HepG2 (cell line): ENCODE results near the gene TRMT2A. TPM values are rescaled to one million over a fixed set of nuclear protein-coding genes. Genes with fewer than 3 reads are reported as not detected.
"Not testable (repeated sequence)": the region's sequence is repeated elsewhere in the genome, so short reads cannot be mapped to it uniquely, and the experiment has no call there.

ENCODE experiments used
- ATAC-seq: fragments of 200-7000 bp; cut with Tn5 transposase; 3 replicates; pipeline ENCODE4 v1.9.1; 2020; ENCODE audit warnings: mild to moderate bottlenecking, moderate library complexity
- BruUV-seq: library from RNA; stranded (reverse); fragments of 400-500 nt; replicated peaks from 2 replicates; lab custom pipeline; 2021; lab: Mats Ljungman, UMichigan
- CTCF ChIA-PET: fragments of 300-600 bp; formaldehyde crosslinking; extraction: SDS; loops from one replicate; lab custom pipeline; 2021; ENCODE audit warnings: low total read pairs, inconsistent platforms, low intra/inter-chr PET ratio; lab: Yijun Ruan, JAX
- POLR2A ChIA-PET: fragments of 350-600 bp; sonication (Branson Sonifier 250); formaldehyde crosslinking; loops from one replicate; lab custom pipeline; 2020; ENCODE audit warnings: antibody characterized with exemption, inconsistent platforms; lab: Yijun Ruan, JAX
- DNase-seq: peaks from one replicate; pipeline ENCODE4 v3.0.0-alpha.2; 2015; ENCODE audit warnings: low spot score
- FAIRE-seq: peaks from 3 replicates; lab custom pipeline; 2011; peaks lifted over from hg19 to GRCh38; lab: Jason Lieb, UNC
- H2AFZ ChIP-seq: one replicate; pipeline ENCODE4 v1.6.1; 2011; ENCODE audit warnings: low read length, inconsistent platforms
- H3K27ac ChIP-seq: fragments of 300-600 bp; 3 replicates; pipeline ENCODE4 v1.8.0; 2011; ENCODE audit warnings: mixed run types, mild to moderate bottlenecking, mixed read lengths, low read length, inconsistent platforms; ENCODE audit not compliant: insufficient read depth; ENCODE audit errors: extremely low read length
- H3K27me3 ChIP-seq, 2 experiments: fragments of 200-600 bp in 1 of 2; 2 replicates in 1 of 2; 3 replicates in 1 of 2; pipeline versions ENCODE4 v1.6.0 to v1.8.0; 2011; ENCODE audit warnings: low read length in 2 of 2, mild to moderate bottlenecking in 2 of 2, moderate library complexity in 2 of 2, inconsistent platforms in 1 of 2; ENCODE audit not compliant: insufficient read depth in 2 of 2, control insufficient read depth in 1 of 2
- H3K36me3 ChIP-seq, 2 experiments: fragments of 200-600 bp in 1 of 2; replicated peaks in 1 of 2; 2 replicates in 1 of 2; 3 replicates in 1 of 2; pipeline versions ENCODE4 v1.5.1 to v1.8.0; 2011; ENCODE audit warnings: low read length in 2 of 2, inconsistent platforms in 1 of 2; ENCODE audit not compliant: insufficient read depth in 2 of 2, control insufficient read depth in 1 of 2
- H3K4me1 ChIP-seq: 2 replicates; pipeline ENCODE4 v1.5.1; 2012; ENCODE audit warnings: low read length, inconsistent platforms; ENCODE audit not compliant: insufficient read depth
- H3K4me2 ChIP-seq: 2 replicates; pipeline ENCODE4 v1.6.0; 2011; ENCODE audit warnings: low read depth, low read length, inconsistent platforms
- H3K4me3 ChIP-seq, 3 experiments: fragments of 200-600 bp in 1 of 3; sonication (generic), shearing (Covaris generic) in 1 of 3; replicated peaks in 1 of 3; 2 replicates each; pipeline ENCODE4 v1.5.1; 2011 to 2016; ENCODE audit warnings: low read length in 3 of 3, inconsistent platforms in 2 of 3, low read depth in 2 of 3, mild to moderate bottlenecking in 2 of 3, control low read depth in 1 of 3, mixed read lengths in 1 of 3; ENCODE audit not compliant: insufficient read depth in 1 of 3
- H3K79me2 ChIP-seq: one replicate; pipeline ENCODE4 v1.6.1; 2011; ENCODE audit warnings: low read length, inconsistent platforms; ENCODE audit not compliant: insufficient read depth
- H3K9ac ChIP-seq: 2 replicates; pipeline ENCODE4 v1.6.0; 2011; ENCODE audit warnings: mild to moderate bottlenecking, low read depth, low read length, inconsistent platforms; ENCODE audit not compliant: insufficient read depth
- H3K9me3 ChIP-seq: 2 replicates; pipeline ENCODE4 v1.5.1; 2012; ENCODE audit warnings: mild to moderate bottlenecking, low read length
- H4K20me1 ChIP-seq: 2 replicates; pipeline ENCODE4 v1.6.0; 2011; ENCODE audit warnings: inconsistent platforms, mild to moderate bottlenecking, low read length, moderate library complexity; ENCODE audit not compliant: insufficient read depth
- FOXJ3 ChIP-seq: sonication (generic); formaldehyde crosslinking; IDR thresholded peaks from 2 replicates; pipeline ENCODE4 v1.4.0; 2020; ENCODE audit warnings: missing genetic modification reagents, mild to moderate bottlenecking, borderline replicate concordance
- MATR3 ChIP-seq: sonication (generic); formaldehyde crosslinking; IDR thresholded peaks from 2 replicates; pipeline ENCODE4 v1.4.0; 2020; ENCODE audit warnings: missing genetic modification reagents
- SCMH1 ChIP-seq: sonication (generic); formaldehyde crosslinking; IDR thresholded peaks from 2 replicates; pipeline ENCODE4 v1.9.0; 2021; ENCODE audit warnings: missing genetic modification reagents, mild to moderate bottlenecking, borderline replicate concordance
- ZNF136 ChIP-seq: sonication (generic); formaldehyde crosslinking; IDR thresholded peaks from 2 replicates; pipeline ENCODE4 v1.8.1; 2022; ENCODE audit warnings: low read depth, mild to moderate bottlenecking, moderate library complexity, missing genetic modification reagents
- ZNF543 ChIP-seq: sonication (generic); formaldehyde crosslinking; IDR thresholded peaks from 2 replicates; pipeline ENCODE4 v1.4.0; 2020; ENCODE audit warnings: mild to moderate bottlenecking, missing genetic modification reagents
- ZNF781 ChIP-seq: sonication (generic); formaldehyde crosslinking; IDR thresholded peaks from 2 replicates; pipeline ENCODE4 v1.5.1; 2020; ENCODE audit warnings: borderline replicate concordance, mild to moderate bottlenecking, missing genetic modification reagents; ENCODE audit errors: not compliant biosample characterization
- WGBS: methylation state at CpG from one replicate; pipeline ENCODE4 v1.1.6; 2017; ENCODE audit warnings: low lambda C conversion rate; 5-methylcytosine and 5-hydroxymethylcytosine counted together
- in situ Hi-C: cut with HindIII; loops from 2 replicates; pipeline ENCODE4 v1.10.0; 2017; ENCODE audit warnings: low pct_unique_long_range_greater_than_20kb; ENCODE audit not compliant: extremely low pct_ligation_motif_present
- intact Hi-C: fragments of 100-400 bp; cut with micrococcal nuclease; formaldehyde crosslinking; loops from one replicate; pipeline ENCODE4 v1.10.0; 2022; ENCODE audit not compliant: unreplicated experiment
- polyA plus RNA-seq, 8 experiments: library from polyadenylated mRNA; depleted of rRNA in 3 of 8; stranded (reverse) in 7 of 8; unstranded in 1 of 8; fragments of >200 nt; fragmentation: Illumina TruSeq in 4 of 8; extraction: Trizol in 4 of 8; gene quantifications; 2 replicates each; pipeline versions ENCODE4 v1.2.1 to v1.2.3, GENCODE V29; 2011 to 2016; ENCODE audit warnings: low read depth in 4 of 8, missing spikeins in 1 of 8, mixed read lengths in 1 of 8; ENCODE audit not compliant: insufficient read depth in 1 of 8
- total RNA-seq, 5 experiments: library from RNA; depleted of rRNA; stranded (reverse); fragments of >200 nt; fragmentation: Illumina TruSeq; extraction: Trizol; gene quantifications; 2 replicates each; pipeline ENCODE4 v1.2.3, GENCODE V29; 2016; ENCODE audit warnings: low read depth in 1 of 5
- TF ChIP-seq, protein P1 (sequence below): sonication (generic); formaldehyde crosslinking; IDR thresholded peaks from 2 replicates; pipeline ENCODE4 v1.4.0; 2020; ENCODE audit warnings: missing genetic modification reagents
- TF ChIP-seq, protein P2 (sequence below), 2 experiments: IDR thresholded peaks; 2 replicates each; pipeline ENCODE4 v1.6.1; 2011 to 2012; ENCODE audit warnings: low read length in 2 of 2, borderline replicate concordance in 1 of 2, low read depth in 1 of 2, mild to moderate bottlenecking in 1 of 2, moderate library complexity in 1 of 2
- TF ChIP-seq, protein P3 (sequence below): sonication (generic); formaldehyde crosslinking; IDR thresholded peaks from 2 replicates; pipeline ENCODE4 v1.8.1; 2023; ENCODE audit warnings: missing genetic modification reagents, inconsistent platforms, borderline replicate concordance

The TRMT2A gene
- total and polyA plus RNA-seq, 2 of the 13 experiments (the other 11 are each of a cell fraction or from before 2014, with no cell fraction given), result 24.0 to 30.3 TPM

DNA sequence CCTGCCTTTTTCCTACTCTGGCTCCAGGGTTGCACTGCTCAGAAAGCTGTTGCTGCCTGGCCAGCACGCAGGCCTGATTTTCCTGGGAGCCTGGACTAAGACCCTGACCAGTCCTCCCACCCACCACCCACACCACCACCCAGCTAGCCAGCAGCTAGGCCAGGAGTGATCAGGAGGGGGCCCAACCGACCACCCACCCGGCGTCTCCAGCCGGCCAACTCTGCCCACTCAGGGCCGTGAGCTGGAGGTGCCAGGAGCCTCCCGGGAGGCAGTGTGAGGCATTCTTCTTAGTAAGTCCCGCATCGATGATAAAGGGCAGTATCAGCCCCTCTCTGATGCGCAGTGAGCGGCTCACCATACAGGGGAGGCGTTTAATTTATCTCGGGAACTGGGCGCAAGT lies 42.5 kb upstream of the TRMT2A start:
- FAIRE-seq, intact Hi-C loops, H3K79me2 ChIP-seq, H2AFZ ChIP-seq, H3K4me3 ChIP-seq, H3K9ac ChIP-seq, H3K4me2 ChIP-seq, POLR2A ChIA-PET, ATAC-seq, H3K36me3 ChIP-seq, H4K20me1 ChIP-seq, H3K9me3 ChIP-seq, DNase-seq, H3K27ac ChIP-seq, H3K4me1 ChIP-seq, BruUV-seq: not testable (repeated sequence)
- peaks cover 9 to 34% of the 10 kb centered on the region in 2 experiments; a peak in 4 of 5 replicates for H3K27me3 ChIP-seq
- CTCF ChIA-PET, result interaction anchor here (0.7 to 4.1 kb wide), 2 partner anchors 79 to 126 kb away, joined by 3 to 28 read pairs; no protein-coding TSS in a partner anchor
- in situ Hi-C loops, result loop anchor here (5.0 to 25.0 kb wide), 3 partner anchors 75 to 1197 kb away; no protein-coding TSS in a partner anchor
- WGBS, result 7% methylated on average over 2 of the region's 14 CpGs

DNA sequence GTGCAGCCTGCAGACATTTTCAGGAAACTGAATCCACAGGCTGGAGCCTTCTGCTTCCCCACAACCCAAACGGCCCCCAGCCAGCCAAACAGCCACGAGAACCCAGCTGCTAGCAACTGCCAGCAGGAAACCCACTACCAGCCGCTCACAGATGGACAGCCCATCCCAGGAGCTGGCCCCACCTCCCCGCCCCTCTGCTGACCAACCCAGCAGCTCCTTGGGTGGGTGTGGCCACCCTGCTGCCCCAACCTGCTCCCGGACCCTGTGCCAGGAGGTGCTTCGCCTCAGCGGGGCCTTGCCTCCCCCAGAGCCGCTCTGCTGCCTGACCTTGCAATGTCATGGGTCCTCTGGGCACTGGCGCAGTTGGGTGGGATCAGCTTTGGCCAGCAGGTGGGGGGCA lies 42.0 kb upstream of the TRMT2A start:
- DNase-seq (no peak), FAIRE-seq (no peak), ATAC-seq (no peak)
- no CpG with 5 or more reads among the region's 9 CpGs for WGBS
- Histone ChIP-seq H3K36me3 (no peaks in the 10 kb centered on the region), H3K4me3 (no peak overlapping the region), H3K4me1 (no peaks in the 10 kb centered on the region), H2AFZ (no peak overlapping the region), H3K79me2 (no peaks in the 10 kb centered on the region), H4K20me1 (no peaks in the 10 kb centered on the region), H3K9me3 (no peaks in the 10 kb centered on the region), H3K9ac (no peak overlapping the region), H3K4me2 (no peak overlapping the region), H3K27ac (no peak overlapping the region), H3K27me3 (peaks cover 9 to 37% of the 10 kb centered on the region in 2 experiments; a peak in 4 of 5 replicates)
- POLR2A ChIA-PET, result no interaction called here
- BruUV-seq, result no TSS peak
- in situ Hi-C loops, result loop anchor here (5.0 to 25.0 kb wide), 3 partner anchors 76 to 1197 kb away; no protein-coding TSS in a partner anchor
- CTCF ChIA-PET, result interaction anchor here (0.7 to 4.1 kb wide), 2 partner anchors 79 to 126 kb away, joined by 3 to 28 read pairs; no protein-coding TSS in a partner anchor
- intact Hi-C loops, result no loop called here
- TF ChIP-seq ZNF543 (CRISPR knock-in tag) (no peak), ZNF781 (CRISPR knock-in tag) (no peak), MATR3 (CRISPR knock-in tag) (no peak), FOXJ3 (CRISPR knock-in tag) (no peak), SCMH1 (no peak), ZNF136 (CRISPR knock-in tag) (no peak)
- TF ChIP-seq, protein P1, sequence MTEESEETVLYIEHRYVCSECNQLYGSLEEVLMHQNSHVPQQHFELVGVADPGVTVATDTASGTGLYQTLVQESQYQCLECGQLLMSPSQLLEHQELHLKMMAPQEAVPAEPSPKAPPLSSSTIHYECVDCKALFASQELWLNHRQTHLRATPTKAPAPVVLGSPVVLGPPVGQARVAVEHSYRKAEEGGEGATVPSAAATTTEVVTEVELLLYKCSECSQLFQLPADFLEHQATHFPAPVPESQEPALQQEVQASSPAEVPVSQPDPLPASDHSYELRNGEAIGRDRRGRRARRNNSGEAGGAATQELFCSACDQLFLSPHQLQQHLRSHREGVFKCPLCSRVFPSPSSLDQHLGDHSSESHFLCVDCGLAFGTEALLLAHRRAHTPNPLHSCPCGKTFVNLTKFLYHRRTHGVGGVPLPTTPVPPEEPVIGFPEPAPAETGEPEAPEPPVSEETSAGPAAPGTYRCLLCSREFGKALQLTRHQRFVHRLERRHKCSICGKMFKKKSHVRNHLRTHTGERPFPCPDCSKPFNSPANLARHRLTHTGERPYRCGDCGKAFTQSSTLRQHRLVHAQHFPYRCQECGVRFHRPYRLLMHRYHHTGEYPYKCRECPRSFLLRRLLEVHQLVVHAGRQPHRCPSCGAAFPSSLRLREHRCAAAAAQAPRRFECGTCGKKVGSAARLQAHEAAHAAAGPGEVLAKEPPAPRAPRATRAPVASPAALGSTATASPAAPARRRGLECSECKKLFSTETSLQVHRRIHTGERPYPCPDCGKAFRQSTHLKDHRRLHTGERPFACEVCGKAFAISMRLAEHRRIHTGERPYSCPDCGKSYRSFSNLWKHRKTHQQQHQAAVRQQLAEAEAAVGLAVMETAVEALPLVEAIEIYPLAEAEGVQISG (CRISPR knock-in tag), result no peak
- TF ChIP-seq, protein P2, sequence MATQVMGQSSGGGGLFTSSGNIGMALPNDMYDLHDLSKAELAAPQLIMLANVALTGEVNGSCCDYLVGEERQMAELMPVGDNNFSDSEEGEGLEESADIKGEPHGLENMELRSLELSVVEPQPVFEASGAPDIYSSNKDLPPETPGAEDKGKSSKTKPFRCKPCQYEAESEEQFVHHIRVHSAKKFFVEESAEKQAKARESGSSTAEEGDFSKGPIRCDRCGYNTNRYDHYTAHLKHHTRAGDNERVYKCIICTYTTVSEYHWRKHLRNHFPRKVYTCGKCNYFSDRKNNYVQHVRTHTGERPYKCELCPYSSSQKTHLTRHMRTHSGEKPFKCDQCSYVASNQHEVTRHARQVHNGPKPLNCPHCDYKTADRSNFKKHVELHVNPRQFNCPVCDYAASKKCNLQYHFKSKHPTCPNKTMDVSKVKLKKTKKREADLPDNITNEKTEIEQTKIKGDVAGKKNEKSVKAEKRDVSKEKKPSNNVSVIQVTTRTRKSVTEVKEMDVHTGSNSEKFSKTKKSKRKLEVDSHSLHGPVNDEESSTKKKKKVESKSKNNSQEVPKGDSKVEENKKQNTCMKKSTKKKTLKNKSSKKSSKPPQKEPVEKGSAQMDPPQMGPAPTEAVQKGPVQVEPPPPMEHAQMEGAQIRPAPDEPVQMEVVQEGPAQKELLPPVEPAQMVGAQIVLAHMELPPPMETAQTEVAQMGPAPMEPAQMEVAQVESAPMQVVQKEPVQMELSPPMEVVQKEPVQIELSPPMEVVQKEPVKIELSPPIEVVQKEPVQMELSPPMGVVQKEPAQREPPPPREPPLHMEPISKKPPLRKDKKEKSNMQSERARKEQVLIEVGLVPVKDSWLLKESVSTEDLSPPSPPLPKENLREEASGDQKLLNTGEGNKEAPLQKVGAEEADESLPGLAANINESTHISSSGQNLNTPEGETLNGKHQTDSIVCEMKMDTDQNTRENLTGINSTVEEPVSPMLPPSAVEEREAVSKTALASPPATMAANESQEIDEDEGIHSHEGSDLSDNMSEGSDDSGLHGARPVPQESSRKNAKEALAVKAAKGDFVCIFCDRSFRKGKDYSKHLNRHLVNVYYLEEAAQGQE (IDR thresholded peaks at IDR 0.05; ENCODE audit: borderline replicate concordance in 1 of 2, low read depth in 1 of 2, low read length in 2 of 2), result no peak
- TF ChIP-seq, protein P3, sequence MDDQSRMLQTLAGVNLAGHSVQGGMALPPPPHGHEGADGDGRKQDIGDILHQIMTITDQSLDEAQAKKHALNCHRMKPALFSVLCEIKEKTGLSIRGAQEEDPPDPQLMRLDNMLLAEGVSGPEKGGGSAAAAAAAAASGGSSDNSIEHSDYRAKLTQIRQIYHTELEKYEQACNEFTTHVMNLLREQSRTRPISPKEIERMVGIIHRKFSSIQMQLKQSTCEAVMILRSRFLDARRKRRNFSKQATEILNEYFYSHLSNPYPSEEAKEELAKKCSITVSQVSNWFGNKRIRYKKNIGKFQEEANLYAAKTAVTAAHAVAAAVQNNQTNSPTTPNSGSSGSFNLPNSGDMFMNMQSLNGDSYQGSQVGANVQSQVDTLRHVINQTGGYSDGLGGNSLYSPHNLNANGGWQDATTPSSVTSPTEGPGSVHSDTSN (CRISPR knock-in tag), result no peak
